GM13976 (cell line): ENCODE results near the gene NDUFB10.
A peak's percentile ranks its signal among the peaks of the same experiment; 100 is the strongest.

Source experiments
- DNase-seq: peaks from one replicate; pipeline ENCODE4 v3.0.0; 2012; ENCODE audit warnings: low spot score
- in situ Hi-C: fragments of 300-500 bp; cut with MboI; formaldehyde crosslinking; loops from one replicate; pipeline ENCODE4 v1.12.0; 2022; ENCODE audit warnings: low sequenced_read_pairs, mixed read lengths, inconsistent platforms; ENCODE audit not compliant: unreplicated experiment
- TF ChIP-seq, protein P1 (sequence below): IDR thresholded peaks from 2 replicates; pipeline ENCODE4 v1.5.1; 2012; ENCODE audit warnings: borderline replicate concordance, mild to moderate bottlenecking; ENCODE audit not compliant: insufficient read depth; ENCODE audit errors: extremely low read depth, missing control alignments, control extremely low read depth

The NDUFB10 gene

DNA sequence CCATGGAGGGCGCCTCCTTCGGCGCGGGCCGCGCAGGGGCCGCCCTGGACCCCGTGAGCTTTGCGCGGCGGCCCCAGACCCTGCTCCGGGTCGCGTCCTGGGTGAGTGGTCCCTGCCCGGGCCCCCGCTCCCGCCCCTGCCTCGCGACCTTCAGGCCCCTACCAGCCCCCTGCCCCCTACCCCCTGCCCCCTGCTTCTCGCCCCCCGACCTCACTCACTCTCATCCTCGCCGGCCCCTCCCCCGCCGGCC lies 30.7 kb downstream of the NDUFB10 start:
- TF ChIP-seq, protein P1, sequence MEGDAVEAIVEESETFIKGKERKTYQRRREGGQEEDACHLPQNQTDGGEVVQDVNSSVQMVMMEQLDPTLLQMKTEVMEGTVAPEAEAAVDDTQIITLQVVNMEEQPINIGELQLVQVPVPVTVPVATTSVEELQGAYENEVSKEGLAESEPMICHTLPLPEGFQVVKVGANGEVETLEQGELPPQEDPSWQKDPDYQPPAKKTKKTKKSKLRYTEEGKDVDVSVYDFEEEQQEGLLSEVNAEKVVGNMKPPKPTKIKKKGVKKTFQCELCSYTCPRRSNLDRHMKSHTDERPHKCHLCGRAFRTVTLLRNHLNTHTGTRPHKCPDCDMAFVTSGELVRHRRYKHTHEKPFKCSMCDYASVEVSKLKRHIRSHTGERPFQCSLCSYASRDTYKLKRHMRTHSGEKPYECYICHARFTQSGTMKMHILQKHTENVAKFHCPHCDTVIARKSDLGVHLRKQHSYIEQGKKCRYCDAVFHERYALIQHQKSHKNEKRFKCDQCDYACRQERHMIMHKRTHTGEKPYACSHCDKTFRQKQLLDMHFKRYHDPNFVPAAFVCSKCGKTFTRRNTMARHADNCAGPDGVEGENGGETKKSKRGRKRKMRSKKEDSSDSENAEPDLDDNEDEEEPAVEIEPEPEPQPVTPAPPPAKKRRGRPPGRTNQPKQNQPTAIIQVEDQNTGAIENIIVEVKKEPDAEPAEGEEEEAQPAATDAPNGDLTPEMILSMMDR = no peak
- in situ Hi-C loops = no loop called here

DNA sequence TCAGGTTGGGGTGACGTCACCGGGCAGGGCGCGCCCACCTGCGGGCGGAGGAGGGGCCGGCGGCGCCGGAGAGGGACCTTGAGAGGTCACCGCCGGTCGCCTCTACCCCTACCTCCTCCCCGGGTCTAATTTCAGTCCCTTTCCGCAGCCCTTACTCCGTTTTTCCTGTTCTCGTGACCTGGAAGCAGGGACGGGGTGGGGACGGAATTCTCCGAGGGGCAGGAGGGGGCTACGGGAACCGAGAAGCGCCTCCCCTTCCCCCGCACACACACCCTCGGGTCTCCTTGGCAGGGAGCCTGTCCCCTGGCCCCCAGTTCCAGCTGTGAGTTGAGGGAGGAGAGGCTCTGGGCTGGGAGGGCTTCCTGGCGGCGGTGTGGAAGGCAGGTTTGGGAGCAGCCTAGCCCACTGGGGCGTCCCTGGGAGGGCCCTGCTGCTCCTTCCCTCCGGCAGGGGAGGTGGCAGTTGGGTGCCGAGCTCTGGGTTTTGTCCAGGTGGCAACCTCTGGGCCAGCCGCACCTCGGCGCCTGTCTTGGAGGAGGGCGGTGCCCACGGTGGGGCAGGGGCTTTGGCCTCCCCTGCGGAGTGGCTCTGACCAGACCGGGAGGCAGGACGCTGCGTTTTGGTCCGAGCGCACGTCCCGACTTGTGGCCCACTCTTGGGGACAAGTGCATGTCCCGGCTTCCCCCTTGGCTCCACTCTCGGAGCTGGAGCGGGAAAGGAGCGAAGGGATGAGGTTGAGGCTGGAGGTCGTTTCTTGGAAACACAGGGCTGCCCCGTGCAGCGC lies 31.2 kb downstream of the NDUFB10 start:
- TF ChIP-seq, protein P1 = no peak
- peak; percentile 68 for DNase-seq
- in situ Hi-C loops = no loop called here

More for the DNA sequence above, 30.7 kb downstream of the NDUFB10 start:
- no peak for DNase-seq

DNA sequence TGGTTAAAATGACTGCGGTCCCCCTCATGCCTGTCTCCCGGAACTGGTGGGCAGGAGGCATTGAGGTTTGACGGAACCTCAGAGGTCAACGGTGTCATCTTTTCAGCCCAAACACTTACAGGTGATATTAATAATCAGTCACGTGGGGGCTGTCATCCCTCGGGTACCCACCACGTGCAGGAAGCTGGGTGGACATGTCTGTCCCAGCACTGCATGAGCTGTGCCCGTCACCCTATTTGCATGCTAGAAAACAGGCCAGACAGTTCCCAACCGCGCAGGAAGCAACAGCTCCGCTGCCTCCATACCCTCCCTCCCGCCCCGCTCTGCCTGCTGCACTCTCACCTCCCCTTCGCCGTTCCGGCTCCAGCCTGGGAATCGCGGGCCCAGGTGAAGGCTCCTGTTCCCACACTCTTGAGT lies 31.8 kb downstream of the NDUFB10 start:
- TF ChIP-seq, protein P1 = no peak
- DNase-seq = peak; percentile 68
- in situ Hi-C loops = no loop called here

DNA sequence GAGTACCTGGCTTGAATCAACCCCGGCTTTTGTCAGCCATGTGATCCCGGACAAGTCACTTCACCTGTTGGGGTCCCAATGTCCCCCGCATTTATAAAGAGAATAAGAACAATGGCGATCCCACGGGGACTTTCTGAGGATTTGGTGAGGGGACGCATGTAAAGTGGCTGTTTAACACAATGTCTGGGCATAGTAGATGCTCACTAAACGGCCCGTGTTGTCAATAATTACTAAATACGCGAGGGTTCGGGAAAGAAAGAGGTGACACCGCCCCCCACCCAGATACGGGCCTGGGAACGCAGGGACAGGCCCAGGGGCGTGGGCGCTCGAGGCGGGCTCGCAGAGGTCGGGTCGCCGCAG lies 32.2 kb downstream of the NDUFB10 start:
- no peak for DNase-seq
- in situ Hi-C loops = no loop called here
- TF ChIP-seq, protein P1 = no peak

DNA sequence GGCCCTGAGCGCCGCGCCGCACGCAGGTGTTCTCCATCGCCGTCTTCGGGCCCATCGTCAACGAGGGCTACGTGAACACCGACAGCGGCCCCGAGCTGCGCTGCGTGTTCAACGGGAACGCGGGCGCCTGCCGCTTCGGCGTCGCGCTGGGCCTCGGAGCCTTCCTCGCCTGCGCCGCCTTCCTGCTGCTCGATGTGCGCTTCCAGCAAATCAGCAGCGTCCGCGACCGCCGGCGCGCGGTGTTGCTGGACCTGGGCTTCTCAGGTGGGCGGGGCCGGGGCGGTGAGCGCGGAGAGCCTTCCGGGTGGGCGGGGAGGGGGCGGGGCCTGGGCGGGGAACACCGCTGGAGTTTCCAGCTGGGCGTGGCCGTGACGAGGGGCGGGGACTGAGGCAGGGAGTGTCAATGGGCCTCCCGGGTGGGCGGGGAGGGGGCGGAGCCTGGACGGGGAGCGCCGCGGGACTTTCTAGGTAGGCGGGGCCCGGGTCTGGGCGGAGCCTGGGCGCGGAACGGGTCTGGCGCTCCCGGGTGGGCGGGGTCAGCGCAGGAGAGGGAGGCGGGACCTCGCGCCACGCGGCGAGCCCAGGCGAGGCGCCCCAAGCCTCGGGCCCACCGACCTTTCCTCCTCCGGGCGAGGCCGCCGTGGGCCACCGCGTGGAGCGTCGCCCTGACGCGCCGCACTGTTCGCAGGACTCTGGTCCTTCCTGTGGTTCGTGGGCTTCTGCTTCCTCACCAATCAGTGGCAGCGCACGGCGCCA lies 32.8 kb downstream of the NDUFB10 start:
- TF ChIP-seq, protein P1 = no peak
- in situ Hi-C loops = no loop called here
- peak; percentile 100 for DNase-seq

DNA sequence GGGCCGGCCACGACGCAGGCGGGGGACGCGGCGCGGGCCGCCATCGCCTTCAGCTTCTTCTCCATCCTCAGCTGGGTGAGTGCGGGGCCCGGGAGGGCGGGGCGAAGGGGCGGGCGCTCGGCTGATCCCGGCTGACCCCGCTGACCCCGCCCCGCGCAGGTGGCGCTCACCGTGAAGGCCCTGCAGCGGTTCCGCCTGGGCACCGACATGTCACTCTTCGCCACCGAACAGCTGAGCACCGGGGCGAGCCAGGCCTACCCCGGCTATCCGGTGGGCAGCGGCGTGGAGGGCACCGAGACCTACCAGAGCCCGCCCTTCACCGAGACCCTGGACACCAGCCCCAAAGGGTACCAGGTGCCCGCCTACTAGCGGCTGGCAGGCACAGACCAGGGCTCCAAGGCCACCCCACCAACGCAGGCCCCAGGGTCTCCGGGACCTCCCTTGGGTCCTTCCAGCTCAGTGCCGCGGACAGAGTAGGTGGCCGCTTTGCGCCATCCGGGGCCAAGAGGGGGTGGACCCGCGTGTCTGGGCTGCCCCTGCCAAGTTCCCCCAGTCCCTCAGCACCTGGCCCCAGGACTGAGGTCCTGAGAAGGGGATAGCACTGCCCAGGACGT lies 33.5 kb downstream of the NDUFB10 start:
- in situ Hi-C loops = no loop called here
- no peak for DNase-seq
- TF ChIP-seq, protein P1 = no peak
